ENCODE measurements around the gene VPS4A.

The VPS4A gene

DNA sequence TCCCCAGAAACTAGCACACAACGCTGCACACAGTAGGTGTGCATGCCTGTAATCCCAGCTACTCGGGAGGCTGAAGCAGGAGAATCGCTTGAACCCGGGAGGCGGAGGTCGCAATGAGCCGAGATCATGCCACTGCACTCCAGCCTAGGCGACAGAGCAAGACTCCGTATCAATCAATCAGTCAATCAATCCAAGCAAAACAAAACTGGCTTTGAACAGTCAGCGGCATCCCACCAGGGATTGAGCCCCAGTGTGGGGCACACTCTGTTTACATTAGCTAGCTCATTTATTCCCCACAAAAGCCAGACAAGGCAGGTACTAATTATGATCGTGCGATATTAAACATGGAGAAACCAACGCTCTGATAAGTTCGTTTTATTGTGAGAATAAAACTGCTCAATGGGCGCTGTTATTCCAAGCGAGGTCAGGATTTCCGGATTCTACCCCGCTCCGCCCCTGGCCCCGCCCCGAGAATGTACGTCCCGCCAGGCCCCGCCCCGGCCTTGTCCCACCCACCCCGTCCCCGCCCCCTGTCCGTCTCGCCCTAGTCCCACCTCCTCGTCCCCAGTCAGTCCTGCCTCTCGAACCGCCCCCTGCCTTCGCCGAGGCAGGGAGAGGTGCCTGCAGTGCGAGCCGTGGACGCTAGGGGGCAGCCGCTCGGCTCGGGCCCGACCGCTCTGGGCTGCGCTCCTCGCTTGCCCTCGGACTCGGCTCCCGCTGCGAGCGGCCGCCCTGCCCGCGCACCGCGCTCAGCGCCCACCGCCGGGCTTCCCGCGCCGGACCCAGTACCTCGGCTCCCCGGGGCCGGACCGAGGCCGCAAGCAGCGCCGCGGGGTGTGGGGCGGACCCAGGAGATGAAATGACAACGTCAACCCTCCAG is at the start of gene VPS4A:
Gene VPS4A, plus strand, starts transcription at position 698 of the 880 bp plus-strand sequence. Its CDS starts 162 bp downstream, at position 860.
- TF ChIP-seq, protein P1, sequence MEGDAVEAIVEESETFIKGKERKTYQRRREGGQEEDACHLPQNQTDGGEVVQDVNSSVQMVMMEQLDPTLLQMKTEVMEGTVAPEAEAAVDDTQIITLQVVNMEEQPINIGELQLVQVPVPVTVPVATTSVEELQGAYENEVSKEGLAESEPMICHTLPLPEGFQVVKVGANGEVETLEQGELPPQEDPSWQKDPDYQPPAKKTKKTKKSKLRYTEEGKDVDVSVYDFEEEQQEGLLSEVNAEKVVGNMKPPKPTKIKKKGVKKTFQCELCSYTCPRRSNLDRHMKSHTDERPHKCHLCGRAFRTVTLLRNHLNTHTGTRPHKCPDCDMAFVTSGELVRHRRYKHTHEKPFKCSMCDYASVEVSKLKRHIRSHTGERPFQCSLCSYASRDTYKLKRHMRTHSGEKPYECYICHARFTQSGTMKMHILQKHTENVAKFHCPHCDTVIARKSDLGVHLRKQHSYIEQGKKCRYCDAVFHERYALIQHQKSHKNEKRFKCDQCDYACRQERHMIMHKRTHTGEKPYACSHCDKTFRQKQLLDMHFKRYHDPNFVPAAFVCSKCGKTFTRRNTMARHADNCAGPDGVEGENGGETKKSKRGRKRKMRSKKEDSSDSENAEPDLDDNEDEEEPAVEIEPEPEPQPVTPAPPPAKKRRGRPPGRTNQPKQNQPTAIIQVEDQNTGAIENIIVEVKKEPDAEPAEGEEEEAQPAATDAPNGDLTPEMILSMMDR (IDR thresholded peaks at IDR 0.05): peak; percentile 90

DNA sequence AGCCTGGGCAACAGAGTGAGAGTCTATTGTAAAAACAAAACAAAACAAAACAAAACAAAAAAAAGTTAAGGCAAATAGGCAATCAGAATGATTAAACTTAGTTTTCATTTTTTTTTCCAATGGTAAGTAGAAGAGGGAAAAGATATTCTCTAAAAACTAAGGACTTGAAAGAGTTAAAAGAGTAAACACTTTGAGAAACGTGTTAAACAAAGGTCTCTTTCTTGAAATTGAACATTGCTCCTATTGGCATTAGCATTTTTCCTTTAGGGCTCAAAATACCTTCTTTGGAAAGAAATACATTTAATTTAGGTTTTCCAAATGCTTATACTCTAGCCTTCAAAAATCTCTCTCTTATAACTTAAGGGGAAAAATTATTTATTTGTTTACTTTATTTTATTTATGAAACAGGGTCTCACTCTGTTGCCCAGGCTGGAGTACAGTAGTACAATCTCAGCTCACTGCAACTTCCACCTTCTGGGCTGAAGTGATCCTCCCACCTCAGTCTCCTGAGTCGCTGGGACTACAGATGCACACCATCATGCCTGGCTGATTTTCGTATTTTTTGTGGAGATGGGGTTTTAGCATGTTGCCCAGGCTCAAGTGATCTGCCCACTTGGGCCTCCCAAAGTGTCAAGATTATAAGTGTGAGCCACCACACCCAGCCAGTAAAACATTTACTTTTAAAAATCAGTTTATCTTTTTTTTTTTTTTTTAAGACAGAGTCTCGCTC is 44.7 kb upstream of the VPS4A start:
- TF ChIP-seq, protein P1 (IDR thresholded peaks at IDR 0.05): no peak

DNA sequence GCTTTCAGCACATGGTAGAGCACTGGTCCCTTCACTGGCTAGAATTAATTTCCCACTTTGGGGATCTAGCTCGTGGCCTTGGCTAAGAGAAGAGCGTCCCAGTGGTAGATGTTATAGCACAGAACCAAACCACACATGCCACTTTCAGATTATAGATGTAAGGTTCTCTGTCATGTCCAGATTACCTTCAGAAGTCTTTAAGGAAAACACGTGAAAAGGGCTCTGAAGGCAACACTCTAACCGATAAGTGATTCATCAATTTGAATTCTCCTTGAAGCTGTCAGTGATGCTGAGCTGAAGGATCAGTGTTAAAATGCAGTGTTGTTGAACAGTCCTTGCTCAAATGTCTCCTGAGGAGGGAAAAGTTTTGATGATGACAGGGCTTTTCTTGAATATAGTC is 43.5 kb upstream of the VPS4A start:
- TF ChIP-seq, protein P1 (IDR thresholded peaks at IDR 0.05): no peak

DNA sequence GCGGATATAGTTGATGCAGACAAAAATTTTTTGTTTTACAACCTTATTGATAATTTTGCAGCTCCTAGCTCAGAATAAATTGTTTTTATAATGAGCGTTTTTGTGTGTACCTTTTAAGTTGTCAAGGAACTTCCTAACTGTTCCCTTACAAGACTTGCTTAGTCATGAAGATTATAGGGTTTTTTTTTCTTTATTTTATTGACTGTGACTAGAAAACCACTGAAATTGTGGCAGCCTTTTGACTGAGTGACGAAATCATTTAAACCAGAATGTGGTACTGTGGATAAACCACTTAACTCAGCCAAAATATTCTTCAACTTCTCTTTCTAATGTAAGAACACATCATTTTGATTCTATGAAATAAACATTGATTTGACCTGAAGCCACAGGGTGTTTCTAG is 40.8 kb upstream of the VPS4A start:
- TF ChIP-seq, protein P1 (IDR thresholded peaks at IDR 0.05): no peak

DNA sequence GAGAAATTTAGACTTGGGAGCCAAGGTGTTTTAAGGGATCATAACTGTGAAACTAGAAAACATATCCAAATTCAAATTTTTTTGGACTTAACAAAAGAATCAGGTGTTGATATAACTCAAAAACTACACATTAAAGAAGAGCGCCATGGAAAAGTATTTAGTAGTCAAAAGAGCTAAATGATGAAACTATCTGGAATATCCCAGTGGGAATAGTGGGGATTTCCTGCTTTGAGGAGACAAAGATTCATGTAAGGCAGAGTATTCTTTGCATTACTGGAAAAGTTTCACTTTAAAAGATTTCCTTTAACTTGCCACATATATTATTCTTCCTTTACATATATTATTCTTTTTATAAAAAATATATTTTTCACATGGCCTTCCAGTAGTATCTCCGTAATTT is 40.3 kb upstream of the VPS4A start:
- TF ChIP-seq, protein P1 (IDR thresholded peaks at IDR 0.05): no peak

DNA sequence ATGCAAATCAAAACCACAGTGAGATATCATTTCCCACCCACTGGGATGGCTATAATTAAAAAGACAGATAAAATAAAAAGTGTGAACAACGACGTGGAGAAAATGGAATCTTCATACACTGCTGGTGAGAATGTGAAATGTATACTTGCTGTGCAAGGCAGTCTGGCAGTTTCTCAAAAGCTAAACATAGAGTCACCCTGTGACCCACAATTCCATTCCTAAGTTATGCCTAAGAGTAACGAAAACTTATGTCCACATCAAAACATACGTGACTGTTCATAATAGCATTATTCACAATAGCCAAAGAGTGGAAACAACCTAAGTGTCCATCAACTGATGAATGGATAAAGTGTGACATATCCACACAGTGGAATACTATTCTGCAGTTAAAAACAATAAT is 38.1 kb upstream of the VPS4A start:
- TF ChIP-seq, protein P1 (IDR thresholded peaks at IDR 0.05): no peak

DNA sequence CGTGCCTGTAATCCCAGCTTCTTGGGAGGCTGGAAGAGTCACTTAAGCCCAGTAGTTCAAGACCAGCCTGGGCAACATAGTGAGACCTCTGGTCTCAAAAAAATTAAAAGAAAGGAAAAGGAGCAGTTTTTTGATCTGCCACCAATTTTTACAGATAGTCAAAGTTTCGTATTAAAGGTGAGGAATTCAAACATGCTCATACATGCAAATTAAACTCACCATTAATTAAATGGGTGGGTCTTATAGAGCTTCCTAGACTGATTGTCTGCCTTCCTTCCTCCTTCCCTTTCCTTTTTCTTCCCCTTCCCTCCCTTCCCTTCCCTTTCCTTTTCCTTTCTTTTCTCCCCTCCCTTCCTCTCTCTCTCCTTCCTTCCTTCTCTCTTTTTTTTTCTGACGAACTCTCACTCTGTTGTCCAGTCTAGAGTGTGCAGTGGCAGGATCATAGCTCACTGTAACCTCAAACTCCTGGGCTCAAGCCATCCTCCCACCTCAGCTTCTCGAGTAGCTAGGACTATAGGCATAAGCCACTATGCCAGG is 36.4 kb upstream of the VPS4A start:
- TF ChIP-seq, protein P1 (IDR thresholded peaks at IDR 0.05): no peak

All from LNCAP (cell line).